Calu3 (cell line): Measurements from ENCODE around the gene MRPL24. TPM values are rescaled to one million over a fixed set of nuclear protein-coding genes. Genes with fewer than 3 reads are reported as not detected.
A peak's percentile ranks its signal among the peaks of the same experiment; 100 is the strongest.

Source experiments
- BruUV-seq: library from RNA; stranded (reverse); fragments of 400-500 nt; replicated peaks from 2 replicates; lab custom pipeline; 2021; lab: Mats Ljungman, UMichigan
- CTCF ChIA-PET: fragments of 300-600 bp; sonication (Branson Sonifier 250); formaldehyde crosslinking; loops from one replicate; lab custom pipeline; 2022; ENCODE audit warnings: antibody characterized with exemption; lab: Charles Lee
- DNase-seq: peaks from one replicate; pipeline ENCODE4 v3.0.0; 2022
- H3K27ac Mint-ChIP-seq: one replicate; pipeline ENCODE4 v1.8.0; 2022; ENCODE audit warnings: mixed read lengths; ENCODE audit not compliant: unreplicated experiment
- H3K27me3 Mint-ChIP-seq: one replicate; pipeline ENCODE4 v1.8.0; 2022; ENCODE audit warnings: mixed read lengths; ENCODE audit not compliant: unreplicated experiment
- H3K36me3 Mint-ChIP-seq: one replicate; pipeline ENCODE4 v1.8.0; 2022; ENCODE audit warnings: mild to moderate bottlenecking, moderate library complexity, mixed read lengths; ENCODE audit not compliant: insufficient read depth, unreplicated experiment
- H3K4me1 Mint-ChIP-seq: one replicate; pipeline ENCODE4 v1.8.0; 2022; ENCODE audit warnings: mild to moderate bottlenecking, low read depth, mixed read lengths; ENCODE audit not compliant: unreplicated experiment
- H3K4me3 Mint-ChIP-seq: one replicate; pipeline ENCODE4 v1.8.0; 2022; ENCODE audit warnings: mild to moderate bottlenecking, low read depth, moderate library complexity, mixed read lengths; ENCODE audit not compliant: unreplicated experiment
- H3K9me3 Mint-ChIP-seq: one replicate; pipeline ENCODE4 v1.8.0; 2022; ENCODE audit warnings: low read depth, mixed read lengths; ENCODE audit not compliant: unreplicated experiment
- intact Hi-C: fragments of 100-400 bp; cut with micrococcal nuclease; formaldehyde crosslinking; loops from one replicate; pipeline ENCODE4 v1.10.0; 2022; ENCODE audit not compliant: unreplicated experiment
- total RNA-seq: library from RNA; stranded (reverse); gene quantifications from 2 replicates; pipeline ENCODE4 v1.2.3, GENCODE V29; 2022
- TF ChIP-seq, protein P1 (sequence below): fragments of 200-600 bp; IDR thresholded peaks from one replicate; pipeline ENCODE4 v1.8.0; 2022; ENCODE audit warnings: antibody characterized with exemption; ENCODE audit not compliant: unreplicated experiment

MRPL24 gene
- total RNA-seq, 1 experiment from 2014 or later = 138 TPM

DNA sequence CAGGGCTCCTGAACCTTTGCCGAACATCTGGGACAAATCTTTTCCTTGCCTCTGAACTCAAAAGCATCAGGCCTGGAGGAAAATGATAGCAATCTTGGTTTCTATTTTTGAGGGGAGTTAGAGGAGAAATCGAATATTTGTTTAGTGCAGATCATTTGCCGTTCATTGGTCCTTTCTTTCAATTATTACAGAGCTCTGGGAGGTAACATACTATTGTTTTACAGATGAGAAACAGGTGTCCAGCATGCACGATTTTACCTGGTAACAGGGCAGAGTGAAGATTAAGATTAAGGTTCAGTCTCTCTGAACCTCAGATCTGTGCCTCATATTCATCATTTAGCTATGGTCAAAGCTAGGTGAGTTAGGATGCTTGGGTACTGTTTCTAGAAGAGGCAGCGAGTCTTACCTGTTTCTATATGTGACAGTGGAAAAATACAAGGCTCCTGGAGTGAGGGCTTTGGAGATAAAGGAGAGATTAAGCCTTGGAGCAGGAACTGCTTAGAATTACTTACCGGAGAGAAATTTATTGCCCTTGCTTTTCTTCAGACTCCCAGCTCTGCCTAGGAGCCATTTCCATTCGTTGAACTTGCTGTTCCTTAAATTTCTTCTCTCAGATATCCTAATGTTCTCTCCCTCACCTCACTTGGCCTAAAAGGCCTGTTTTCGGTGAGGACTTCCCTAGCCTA, 27.9 kb upstream of the MRPL24 start:
- no peak for DNase-seq
- no TSS peak for BruUV-seq
- no peaks in the 10 kb centered on the region for H3K9me3 Mint-ChIP-seq
- peaks cover 51% of the 10 kb centered on the region for H3K4me1 Mint-ChIP-seq
- H3K36me3 Mint-ChIP-seq = peaks cover 32% of the 10 kb centered on the region
- intact Hi-C loops = loop anchor here (5.0 kb wide), 1 partner anchor 41 kb away; the partner anchor contains the start of genes ISG20L2 and METTL25B
- no peak overlapping the region for H3K4me3 Mint-ChIP-seq
- H3K27me3 Mint-ChIP-seq = no peaks in the 10 kb centered on the region
- TF ChIP-seq, protein P1, sequence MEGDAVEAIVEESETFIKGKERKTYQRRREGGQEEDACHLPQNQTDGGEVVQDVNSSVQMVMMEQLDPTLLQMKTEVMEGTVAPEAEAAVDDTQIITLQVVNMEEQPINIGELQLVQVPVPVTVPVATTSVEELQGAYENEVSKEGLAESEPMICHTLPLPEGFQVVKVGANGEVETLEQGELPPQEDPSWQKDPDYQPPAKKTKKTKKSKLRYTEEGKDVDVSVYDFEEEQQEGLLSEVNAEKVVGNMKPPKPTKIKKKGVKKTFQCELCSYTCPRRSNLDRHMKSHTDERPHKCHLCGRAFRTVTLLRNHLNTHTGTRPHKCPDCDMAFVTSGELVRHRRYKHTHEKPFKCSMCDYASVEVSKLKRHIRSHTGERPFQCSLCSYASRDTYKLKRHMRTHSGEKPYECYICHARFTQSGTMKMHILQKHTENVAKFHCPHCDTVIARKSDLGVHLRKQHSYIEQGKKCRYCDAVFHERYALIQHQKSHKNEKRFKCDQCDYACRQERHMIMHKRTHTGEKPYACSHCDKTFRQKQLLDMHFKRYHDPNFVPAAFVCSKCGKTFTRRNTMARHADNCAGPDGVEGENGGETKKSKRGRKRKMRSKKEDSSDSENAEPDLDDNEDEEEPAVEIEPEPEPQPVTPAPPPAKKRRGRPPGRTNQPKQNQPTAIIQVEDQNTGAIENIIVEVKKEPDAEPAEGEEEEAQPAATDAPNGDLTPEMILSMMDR = no peak
- H3K27ac Mint-ChIP-seq = peak overlapping the region; percentile 32
- CTCF ChIA-PET = interaction anchor here (0.6 to 1.1 kb wide), 3 partner anchors 28 to 319 kb away, joined by 3 to 5 read pairs (median 4); partner anchors contain the start of gene MRPL24

DNA sequence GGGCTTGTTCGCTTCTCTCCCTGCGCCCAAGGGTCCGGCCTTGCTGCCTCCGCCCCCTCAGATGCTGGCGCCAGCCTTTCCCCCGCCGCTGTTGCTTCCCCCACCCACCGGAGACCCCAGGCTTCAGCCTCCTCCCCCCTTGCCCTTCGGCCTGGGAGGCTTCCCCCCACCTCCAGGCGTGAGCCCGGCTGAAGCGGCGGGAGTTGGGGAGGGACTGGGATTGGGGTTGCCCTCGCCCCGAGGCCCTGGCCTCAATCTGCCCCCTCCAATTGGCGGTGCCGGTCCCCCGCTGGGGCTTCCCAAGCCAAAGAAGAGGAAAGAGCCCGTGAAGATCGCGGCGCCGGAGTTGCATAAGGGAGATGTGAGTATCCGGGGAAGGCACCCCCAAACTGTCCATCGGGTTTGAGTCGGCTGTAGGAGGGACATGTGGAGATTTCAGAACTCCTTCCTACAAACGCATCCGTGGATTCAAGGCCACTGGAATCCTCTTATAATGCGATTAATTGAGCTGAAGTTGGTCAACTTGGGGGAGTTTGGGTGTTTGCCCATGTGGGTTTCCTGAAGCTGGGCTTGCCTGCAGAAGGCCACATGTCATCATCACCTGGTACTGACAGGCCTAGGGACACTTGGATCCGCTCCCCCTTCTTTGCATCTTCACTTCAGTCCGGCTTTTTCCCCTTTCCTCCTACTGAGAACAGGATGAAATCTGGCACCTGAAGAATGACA, 27.2 kb upstream of the MRPL24 start:
- intact Hi-C loops = loop anchor here (1.0 to 5.0 kb wide), 3 partner anchors 15 to 41 kb away; partner anchors contain the start of genes ISG20L2, METTL25B and MRPL24
- peaks cover 44% of the 10 kb centered on the region for H3K4me1 Mint-ChIP-seq

DNA sequence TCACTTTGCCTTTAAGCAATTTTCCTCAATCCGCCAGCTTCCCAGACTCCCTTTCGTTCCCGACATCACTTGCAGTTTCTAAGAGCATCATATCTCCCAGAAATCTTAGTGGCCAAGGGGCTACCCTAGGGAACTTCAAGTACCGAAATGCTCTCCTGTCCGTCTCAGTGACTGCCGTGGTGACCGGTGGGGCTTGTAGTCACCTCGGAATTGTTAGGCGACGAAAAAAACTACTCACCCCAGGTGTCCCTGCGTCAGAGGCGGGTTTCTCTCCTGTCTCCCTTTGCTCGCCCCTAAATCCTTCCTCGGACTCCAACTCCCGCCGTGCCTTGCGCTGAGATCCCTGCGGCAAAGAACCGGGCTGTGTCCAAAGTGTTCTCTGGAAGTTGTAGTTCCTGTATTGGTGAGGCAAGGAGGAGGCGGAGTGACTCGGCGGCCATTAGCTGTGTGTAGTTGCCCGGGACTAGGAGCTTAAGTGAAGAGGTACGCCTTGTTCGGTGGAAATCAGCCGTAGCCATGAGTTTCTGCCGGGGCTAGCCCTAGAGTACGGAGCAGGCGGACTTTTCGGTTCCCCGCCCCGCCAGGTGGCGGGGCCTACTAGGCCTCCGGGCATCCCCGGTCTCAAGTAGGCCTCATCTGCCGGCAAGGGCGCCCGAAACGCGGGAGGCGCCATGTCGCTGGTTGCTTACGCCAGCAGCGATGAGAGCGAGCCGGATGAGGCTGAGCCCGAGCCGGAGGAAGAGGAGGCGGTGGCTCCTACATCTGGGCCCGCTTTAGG, 26.4 kb upstream of the MRPL24 start, which contains the start of gene PRCC:
Gene PRCC (plus strand): TSS at position 435 of the 778 bp plus-strand sequence. CDS start 237 bp downstream, at position 672.
- CTCF ChIA-PET = interaction anchor here (0.7 to 2.1 kb wide), 8 partner anchors 11 to 307 kb away, joined by 3 to 22 read pairs (median 3); partner anchors contain the start of genes ISG20L2, METTL25B and MRPL24
- TF ChIP-seq, protein P1 = no peak
- intact Hi-C loops = loop anchor here (1.0 to 5.0 kb wide), 3 partner anchors 14 to 40 kb away; partner anchors contain the start of genes ISG20L2, METTL25B and MRPL24

More for the DNA sequence above, 27.2 kb upstream of the MRPL24 start:
- CTCF ChIA-PET = interaction anchor here (0.6 to 2.1 kb wide), 7 partner anchors 12 to 320 kb away, joined by 3 to 22 read pairs (median 5); partner anchors contain the start of genes ISG20L2, METTL25B and MRPL24
- DNase-seq = peak; percentile 16
- Mint-ChIP-seq H3K4me3 (no peak overlapping the region), H3K27ac (no peak overlapping the region), H3K27me3 (no peaks in the 10 kb centered on the region), H3K9me3 (no peaks in the 10 kb centered on the region), H3K36me3 (peaks cover 30% of the 10 kb centered on the region)
- BruUV-seq = TSS peak; percentile 48
- TF ChIP-seq, protein P1 = no peak

More for the DNA sequence above, 26.4 kb upstream of the MRPL24 start, which contains the start of gene PRCC:
- Mint-ChIP-seq H3K9me3 (no peaks in the 10 kb centered on the region), H3K36me3 (peaks cover 22% of the 10 kb centered on the region), H3K4me3 (no peak within 1 kb of the TSS), H3K4me1 (peaks cover 37% of the 10 kb centered on the region), H3K27me3 (no peaks in the 10 kb centered on the region), H3K27ac (no peak within 1 kb of the TSS)
- DNase-seq = peak; percentile 98
- BruUV-seq = no TSS peak
